HG03045 (cell line): ENCODE results near the gene RGS7.
"Not testable (repeated sequence)": the region's sequence is repeated elsewhere in the genome, so short reads cannot be mapped to it uniquely, and the experiment has no call there.

Source experiments
- ATAC-seq: cut with Tn5 transposase; IDR thresholded peaks from one replicate; pipeline ENCODE4 v1.9.1; 2021; ENCODE audit warnings: mild to moderate bottlenecking, moderate library complexity; ENCODE audit not compliant: unreplicated experiment

The RGS7 gene

DNA sequence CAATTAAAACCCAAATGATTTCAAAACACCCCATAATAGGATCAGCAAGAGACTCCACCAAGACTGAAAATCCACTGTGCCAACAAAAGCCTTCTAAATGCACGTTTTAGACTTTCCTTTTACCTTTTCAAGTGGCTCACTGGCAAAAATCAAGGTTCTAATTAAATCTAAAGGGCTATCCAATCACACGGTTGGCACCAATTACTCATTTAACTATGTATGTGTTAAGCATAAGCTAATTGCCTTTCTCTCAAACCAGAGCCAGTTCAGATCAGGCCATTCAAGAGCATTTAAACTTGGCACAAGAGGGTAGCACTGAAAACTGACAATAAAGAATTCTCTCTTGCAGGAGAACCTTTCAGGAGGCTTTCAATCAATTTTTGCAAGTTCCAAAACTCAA, 139.5 kb downstream of the RGS7 start:
- ATAC-seq = no peak

DNA sequence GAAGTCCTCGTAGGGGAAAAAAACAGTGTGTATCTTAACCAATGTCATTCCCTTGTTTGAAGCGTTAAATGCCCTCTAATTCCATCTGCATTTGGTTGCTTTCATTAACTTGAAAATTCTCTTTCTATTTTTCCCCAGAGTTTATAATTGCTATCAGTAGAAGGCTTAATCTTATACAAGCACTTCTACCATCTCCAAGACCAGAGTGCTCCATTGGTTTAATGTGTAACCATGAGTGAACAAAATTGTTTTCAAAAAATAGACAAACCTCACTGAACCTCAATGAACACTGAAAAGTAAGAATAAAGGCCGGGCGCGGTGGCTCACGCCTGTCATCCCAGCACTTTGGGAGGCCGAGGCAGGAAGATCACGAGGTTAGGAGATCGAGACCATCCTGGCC, 141.3 kb downstream of the RGS7 start:
- no peak for ATAC-seq

DNA sequence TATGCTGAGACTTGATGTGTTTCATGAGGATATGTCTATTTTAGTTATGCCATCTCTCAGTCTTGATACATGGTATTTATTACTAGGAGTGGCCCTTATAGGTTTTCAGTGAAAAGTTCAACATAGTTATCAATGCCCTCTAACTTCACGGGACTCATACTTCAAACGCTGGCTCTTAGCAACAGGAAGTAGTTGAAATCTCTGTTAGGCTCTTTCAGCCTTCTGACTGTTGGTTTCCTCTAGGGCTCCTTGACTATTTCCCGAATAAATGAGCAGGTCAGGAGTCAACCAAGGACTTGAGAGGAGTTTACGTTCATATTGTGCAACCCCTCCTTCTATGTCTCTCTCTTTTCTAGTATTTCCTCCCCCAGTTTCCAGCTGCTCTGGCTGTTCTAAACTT, 141.8 kb downstream of the RGS7 start:
- ATAC-seq = no peak

DNA sequence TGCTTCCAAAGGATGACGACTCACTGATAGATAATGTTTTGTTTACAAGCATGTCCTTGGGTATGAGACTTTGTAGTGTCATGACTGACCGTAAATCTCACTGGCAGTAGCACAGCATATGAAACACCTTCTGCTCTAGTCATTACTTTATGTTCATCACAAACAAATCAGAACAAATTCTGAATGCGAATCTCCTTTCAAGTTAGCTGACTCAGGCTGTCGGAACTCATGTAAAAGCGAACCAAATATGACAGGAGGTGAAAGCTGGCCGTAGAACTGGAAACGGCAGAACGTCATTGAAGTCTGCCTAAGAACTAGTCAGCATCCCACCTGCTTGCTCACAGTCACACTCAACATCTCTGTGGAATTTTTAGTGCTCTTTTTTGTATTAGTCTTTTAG, 143.9 kb downstream of the RGS7 start:
- no peak for ATAC-seq

DNA sequence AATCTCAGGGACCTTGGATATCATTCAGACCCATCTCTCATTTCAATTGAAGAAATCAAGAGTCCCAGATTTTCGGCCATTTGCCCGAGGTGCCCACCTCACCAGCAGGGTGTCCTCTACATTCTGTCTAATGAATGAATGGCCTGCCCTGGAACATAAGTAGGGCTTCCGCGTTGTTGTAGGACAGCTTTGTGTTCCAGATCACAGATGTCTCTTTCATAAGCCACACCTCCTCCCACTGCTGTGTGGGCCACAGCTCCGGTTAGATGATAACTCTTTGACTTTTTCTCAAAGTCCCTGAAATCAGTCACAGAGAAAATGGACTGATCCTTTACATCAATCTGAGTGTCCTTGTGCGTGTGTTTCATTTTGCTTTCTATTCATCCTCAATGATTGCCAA, 144.4 kb downstream of the RGS7 start:
- no peak for ATAC-seq

DNA sequence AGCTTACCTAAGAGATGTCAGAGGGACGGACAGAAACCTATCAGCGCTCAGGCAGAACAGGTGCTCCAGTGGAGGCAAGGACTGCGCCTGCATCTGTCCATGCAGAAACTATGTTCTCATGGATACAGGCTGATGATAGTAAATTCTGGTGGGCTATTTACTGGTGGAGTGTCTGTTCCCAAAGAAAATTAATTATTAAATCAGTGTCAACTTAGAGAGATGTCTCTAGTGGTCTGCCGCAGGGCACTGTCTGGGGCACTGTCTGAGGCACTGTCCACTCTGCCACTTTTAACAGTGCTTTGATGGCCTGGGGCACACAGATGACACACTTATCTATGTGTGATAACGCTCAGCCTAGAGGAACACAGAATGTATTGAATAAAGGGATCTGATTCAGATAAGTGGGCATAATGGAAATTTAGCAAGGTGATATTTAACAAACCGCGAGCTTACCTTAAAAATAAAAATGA, 148.1 kb downstream of the RGS7 start:
- no peak for ATAC-seq

DNA sequence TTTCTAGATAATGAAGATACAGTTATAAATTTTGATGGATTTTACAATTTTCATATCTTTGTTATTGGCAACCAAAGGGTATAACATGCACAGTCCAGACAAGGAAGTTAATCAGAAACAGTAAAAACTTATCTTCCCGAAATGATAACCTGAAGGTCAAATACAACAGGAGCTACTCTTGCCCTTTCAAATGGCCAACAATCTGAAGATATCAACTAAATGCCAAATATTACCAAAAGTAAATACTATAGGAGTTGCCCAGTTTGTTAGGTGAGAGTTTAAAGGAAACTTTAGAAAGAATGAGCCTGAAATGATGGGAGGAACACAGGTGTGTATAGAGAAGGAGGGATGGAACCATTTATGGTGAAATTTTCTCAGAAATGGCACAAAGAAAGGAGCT, 153.2 kb downstream of the RGS7 start:
- no peak for ATAC-seq

DNA sequence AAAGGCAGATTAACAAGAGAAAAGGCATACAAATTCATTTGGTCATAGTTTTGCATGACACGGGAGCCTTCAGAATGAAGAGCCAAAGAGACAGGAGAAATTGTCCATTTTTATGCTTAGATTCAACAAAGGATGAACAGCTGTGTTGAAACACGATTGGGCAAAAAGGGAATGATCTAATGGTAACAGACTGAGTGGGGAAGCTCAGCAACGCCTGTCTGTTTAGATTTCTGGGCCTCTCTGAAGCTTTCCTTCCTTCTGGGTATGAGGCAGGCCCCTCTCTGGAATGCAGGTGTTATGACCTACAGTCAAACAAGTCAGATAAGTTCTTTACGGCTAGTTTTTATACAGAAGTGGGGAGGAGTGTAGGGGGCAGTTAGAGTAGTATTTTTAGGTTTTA, 154.6 kb downstream of the RGS7 start:
- no peak for ATAC-seq

DNA sequence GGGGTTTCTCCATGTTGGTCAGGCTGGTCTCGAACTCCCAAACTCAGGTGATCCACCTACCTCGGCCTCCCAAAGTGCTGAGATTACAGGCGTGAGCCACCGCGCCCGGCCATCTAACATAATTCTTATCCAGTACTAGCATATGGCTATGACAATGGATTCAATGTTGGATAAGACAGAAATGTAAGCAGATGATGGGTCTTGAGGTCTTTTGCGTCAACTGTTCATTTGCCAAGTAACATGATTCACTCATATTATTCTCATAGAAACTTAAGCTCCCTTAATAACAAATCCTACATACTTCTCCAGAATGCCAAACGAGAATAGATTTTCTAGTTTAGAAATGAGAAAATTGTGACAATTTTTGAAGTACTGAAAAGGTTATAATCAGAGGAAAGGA, 170.3 kb downstream of the RGS7 start:
- no peak for ATAC-seq

DNA sequence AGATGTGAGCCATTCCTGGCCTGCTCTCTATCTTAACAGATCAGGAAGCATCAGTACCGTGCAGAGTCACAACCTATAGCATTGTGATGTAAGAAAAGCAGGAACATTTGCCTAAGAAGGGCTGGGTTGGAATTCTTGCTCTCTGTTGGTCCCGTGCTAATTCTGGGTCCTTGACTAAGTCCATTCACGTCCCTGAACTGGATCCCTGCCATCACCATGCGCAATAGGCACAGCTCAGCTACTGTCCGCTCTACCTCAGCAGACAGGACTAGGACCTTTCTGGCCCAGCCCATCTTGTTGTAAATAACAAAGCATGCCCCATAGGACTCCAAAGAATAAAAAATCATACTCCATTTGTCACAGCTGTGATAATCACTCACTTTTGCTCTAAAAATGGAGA, 175.0 kb downstream of the RGS7 start:
- ATAC-seq = no peak

DNA sequence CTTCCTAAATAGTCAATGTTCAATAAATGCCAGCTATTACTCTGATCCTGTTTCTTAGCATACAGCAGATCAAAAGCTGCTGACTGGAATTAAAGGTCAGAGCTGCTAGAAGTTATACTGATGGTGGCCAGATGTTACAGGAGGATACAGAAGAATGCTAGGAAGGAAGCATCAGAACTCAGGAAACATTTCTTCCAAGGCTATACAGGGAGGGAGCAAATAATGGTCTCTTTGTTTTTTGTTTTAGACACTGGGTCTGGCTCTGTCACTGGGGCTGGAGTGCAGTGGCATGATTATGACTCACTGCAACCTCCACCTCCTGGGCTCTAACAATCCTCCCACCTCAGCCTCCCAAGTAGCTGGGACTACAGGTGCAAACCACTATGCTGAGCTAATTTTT, 175.5 kb downstream of the RGS7 start:
- ATAC-seq = no peak

DNA sequence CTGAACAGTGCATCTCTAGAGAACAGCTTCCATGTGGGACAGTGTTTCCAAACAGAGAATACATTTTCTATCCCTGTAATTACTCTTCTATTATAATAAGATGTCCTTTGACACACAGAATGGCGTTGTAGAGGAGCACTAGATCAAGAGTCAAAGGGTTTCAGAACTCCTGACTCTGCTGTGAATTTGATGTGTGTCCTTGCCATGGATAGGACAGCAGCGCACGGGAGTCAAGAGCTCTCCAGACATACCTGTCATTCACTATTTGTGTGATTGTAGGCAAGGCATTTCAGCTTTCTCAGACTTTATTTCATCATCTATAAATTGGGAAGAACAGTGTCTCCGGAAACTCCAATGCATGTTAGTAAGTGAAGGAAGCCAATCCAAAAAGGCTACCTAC, 176.4 kb downstream of the RGS7 start:
- no peak for ATAC-seq

DNA sequence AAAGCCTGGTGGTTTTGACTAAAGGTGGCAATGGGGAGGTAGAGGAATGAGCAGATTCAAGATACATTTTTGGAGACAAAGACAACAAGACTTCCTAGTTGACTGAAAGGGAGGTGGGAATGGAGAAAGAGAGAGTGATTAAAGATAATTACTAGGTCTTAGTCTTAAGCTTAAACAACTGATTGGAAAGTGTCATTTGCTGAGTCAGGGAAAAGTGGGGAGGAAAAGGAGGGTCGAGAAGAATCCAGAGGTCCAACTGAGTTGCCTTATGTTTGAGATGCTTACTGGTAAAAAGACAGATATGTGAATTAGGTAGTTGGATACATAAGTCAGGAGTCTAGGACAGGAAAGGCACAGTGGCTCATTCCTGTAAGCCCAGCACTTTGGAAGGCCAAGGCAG, 179.3 kb downstream of the RGS7 start:
- no peak for ATAC-seq

DNA sequence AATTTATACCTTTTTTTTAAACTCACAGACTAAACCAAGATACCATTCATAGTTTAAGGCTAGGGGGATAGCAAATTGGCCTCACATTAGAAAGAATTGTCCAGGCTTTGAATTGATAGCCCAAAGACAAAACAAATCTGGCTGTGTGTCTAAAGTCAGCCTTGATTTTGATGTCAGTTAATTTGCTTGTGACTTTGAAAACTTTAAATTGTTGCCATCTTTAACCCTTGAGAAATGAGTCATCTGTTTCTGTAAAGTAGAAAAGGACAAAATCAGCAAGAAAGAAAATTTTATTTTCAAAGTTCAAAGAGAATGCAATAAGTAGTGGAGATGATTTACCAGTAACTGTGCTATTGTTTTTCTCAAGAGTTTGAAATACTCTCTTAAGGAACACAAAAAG, 184.5 kb downstream of the RGS7 start:
- no peak for ATAC-seq

DNA sequence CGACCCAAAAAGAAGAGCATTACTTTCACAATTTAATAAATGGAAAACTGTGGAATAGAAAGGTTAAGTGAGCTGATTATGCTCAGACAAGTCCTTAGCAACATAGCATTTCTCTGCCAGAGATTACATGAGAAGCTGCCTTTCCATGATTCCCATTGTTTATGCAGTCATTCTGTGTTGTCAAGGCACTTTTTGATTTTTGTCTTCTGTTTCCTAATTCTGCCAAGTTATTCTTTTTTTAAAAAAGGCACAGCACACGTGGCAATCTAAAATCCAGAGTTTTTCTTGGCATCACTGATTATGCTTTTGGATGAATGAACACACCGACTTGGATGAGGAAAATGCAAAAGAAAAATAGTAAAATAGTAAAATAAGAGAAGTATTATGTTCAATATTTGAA, 185.0 kb downstream of the RGS7 start:
- ATAC-seq = no peak

DNA sequence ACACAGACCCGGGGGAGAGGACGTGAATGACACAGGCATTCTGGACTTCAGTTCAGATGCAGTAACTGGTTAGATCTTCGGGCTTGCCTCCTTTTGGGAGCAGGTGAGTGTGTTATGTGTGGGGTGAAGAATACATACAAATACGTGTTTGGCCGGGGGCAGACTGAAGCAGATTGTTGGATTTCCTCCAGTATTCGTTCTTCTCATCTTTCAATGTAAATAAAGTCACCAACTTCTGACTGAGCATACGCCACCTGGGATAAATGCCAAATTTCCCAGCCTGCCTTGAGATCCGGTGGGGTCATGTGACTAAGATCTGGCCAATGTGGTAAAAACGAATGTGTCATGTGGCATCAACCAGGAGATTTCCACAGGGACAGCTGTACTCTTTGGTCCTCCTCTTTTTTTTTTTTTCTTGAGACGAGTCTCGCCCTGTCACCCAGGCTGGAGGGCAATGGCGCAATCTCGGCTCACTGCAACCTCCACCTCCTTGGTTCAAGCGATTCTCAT, 189.8 kb downstream of the RGS7 start:
- ATAC-seq = no peak

DNA sequence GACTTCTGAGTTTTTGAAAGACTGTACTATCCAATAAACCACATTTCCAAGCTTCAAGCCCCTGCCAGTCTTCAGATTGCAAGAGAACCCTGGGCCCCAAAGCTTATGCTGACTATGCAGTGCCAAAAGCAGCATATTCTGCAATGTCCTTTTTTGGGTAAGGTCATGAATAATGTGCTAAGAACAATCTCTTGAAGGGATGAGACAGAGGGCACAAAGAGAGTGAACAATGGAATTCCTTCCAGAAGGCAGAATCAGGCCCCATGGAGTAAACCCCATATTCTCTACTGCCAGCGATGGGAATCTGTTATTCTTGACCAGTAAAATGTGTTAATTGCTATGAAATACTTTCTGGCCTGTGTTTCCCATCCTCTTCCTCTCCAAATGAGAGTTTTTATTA, 190.4 kb downstream of the RGS7 start:
- no peak for ATAC-seq

DNA sequence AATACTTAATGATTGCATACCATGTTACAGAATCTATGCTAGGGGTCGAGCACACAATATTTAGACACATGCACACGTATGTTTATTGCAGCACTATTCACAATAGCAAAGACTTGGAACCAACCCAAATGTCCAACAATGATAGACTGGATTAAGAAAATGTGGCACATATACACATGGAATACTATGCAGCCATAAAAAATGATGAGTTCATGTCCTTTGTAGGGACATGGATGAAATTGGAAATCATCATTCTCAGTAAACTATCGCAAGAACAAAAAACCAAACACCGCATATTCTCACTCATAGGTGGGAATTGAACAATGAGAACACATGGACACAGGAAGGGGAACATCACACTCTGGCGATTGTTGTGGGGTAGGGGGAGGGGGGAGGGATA, 191.7 kb downstream of the RGS7 start:
- ATAC-seq = not testable (repeated sequence)

DNA sequence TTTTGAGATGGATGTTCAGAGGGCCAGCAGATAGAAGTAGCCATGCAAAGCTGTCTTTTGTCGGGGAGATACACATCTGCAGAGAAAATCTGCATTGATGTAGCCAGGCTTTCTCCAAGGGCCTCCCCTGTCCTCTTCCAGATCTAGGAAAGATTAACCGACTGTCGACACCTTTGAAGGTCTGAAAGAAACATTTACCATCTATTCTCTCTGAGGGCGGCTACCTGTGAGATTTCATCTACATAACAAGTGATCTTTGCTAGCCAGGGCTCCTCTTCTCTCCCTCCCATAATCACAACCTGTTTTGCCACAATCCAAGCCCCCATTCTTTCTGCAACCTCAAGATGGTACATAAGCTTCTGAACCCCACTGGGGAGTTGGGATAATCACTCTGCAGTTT, 193.6 kb downstream of the RGS7 start:
- no peak for ATAC-seq

DNA sequence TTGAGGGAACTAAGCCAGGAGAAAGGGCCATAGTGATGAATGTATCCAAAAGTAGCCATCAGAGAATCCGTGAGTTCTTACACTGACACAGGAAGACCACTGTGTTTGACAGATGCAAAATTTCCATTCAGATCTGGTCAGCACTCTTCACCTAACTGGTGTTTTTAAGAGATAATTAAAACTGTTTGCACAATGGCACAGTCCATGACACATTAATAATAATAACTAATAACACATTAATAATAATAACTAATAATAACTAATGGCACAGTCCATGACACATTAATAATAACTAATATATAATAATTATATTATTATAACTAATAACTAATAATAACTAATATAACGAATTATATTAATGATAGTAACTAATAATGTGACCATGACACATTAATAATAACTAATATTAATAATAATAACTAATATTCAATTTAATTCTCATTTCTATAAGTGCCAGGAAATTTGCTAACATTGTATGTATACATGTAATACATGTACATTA, 195.8 kb downstream of the RGS7 start:
- no peak for ATAC-seq

DNA sequence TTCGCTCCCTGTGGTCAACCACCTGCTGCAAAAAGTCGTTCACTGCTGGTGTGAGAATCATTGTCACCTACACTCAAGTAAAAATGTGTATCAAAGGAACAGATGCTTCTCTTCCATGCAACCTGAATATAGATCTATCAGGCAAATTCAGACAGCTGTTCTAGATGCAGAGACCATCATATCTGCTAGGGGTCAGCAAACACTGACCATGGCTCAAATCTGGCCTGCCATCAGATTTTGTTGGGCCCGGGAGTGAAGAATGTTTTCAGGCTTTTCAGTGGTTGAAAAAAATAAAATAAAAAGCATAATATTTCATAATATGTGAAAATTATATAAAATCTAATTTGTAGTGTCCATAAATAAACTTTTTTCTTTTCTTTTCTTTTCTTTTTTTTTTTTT, 199.6 kb downstream of the RGS7 start:
- ATAC-seq = no peak

DNA sequence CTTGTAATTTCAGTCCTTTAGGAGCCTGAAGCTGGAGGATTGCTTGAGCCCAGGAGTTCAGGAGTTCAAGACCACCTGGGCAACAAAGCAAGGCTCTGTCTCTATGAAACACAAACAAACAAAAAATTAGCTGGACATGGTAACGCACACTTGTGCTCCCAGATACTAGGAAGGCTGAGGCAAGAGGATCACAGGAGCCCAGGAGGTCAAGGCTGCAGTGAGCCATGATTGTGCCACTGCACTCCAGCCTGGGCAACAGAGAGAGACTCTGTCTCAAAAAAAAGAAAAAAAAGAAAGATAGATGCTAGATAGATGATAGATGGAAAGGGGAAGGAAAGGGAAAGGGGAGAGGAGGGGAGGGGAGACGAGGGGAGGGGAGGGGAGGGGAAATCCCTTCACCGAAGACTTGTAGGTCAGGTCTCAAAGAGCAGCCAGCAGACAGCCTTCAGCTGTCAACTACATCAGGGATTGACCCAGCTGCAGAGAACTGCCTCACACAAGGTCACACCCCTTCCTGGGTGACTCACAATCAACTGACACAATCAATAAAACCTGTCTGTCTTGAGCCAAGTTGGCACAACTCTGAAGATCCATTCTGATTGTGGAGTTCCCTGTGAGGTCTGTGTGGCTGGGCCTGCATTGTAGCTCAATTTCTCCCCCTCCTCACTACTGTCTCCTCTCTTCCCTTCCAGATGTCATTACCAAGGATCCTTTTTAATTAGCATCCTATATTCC, 200.6 kb downstream of the RGS7 start:
- ATAC-seq = no peak

DNA sequence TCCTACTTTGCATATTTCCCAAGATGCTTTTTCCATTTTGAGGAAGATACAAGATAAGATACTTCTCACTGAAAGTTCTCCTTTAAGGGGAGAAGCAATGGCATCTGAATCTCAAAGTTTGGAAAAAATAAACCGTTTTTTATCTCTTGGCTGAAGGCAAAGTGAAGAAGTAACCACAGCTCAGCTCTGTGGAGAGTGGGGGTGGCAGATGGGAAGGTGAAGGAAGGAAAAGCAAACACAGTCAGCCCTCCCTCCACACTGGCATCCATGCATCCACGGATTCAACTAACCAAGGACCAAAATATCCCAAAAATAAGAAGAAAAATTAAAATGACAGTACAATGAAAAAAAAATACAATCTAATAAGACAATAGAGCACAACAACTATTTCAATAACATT, 211.1 kb downstream of the RGS7 start:
- no peak for ATAC-seq
